ENCODE data around the gene MYO3B.

The MYO3B gene

GRCh38 chr2:170550501-170550900 lies 372.6 kb downstream of the MYO3B start:
- TF ChIP-seq POLR2AphosphoS5 (IDR thresholded peaks at IDR 0.05; ENCODE audit: low read depth, low read length) (no peak), REST (IDR thresholded peaks at IDR 0.05; ENCODE audit: insufficient read depth in 1 of 2, low read depth in 2 of 2, low read length in 2 of 2) (no peak)

- no peak for TF ChIP-seq TAF1 (IDR thresholded peaks at IDR 0.05; ENCODE audit: borderline replicate concordance, insufficient read depth, low read length)
- no peak for TF ChIP-seq POLR2AphosphoS5 (IDR thresholded peaks at IDR 0.05; ENCODE audit: low read depth, low read length)
- no peak for TF ChIP-seq FOXP2 (optimal IDR thresholded peaks at IDR 0.05; ENCODE audit: borderline replicate concordance, extremely low read depth, extremely low read length, insufficient read depth)
- TF ChIP-seq SIN3A (IDR thresholded peaks at IDR 0.05; ENCODE audit: borderline replicate concordance, insufficient read depth, low read length), result no peak
- TF ChIP-seq REST (IDR thresholded peaks at IDR 0.05; ENCODE audit: insufficient read depth in 1 of 2, low read depth in 2 of 2, low read length in 2 of 2), result no peak
These were observed 375.8 kb downstream of the MYO3B start for GRCh38 chr2:170553748-170554147.

- TF ChIP-seq REST (IDR thresholded peaks at IDR 0.05; ENCODE audit: insufficient read depth in 1 of 2, low read depth in 2 of 2, low read length in 2 of 2) (no peak), TAF1 (IDR thresholded peaks at IDR 0.05; ENCODE audit: borderline replicate concordance, insufficient read depth, low read length) (no peak), POLR2AphosphoS5 (IDR thresholded peaks at IDR 0.05; ENCODE audit: low read depth, low read length) (no peak), FOXP2 (optimal IDR thresholded peaks at IDR 0.05; ENCODE audit: borderline replicate concordance, extremely low read depth, extremely low read length, insufficient read depth) (no peak), SIN3A (IDR thresholded peaks at IDR 0.05; ENCODE audit: borderline replicate concordance, insufficient read depth, low read length) (no peak)
These were observed 376.5 kb downstream of the MYO3B start for GRCh38 chr2:170554278-170554955.

GRCh38 chr2:170562928-170563327 lies 385.0 kb downstream of the MYO3B start:
- no peak for TF ChIP-seq SIN3A (IDR thresholded peaks at IDR 0.05; ENCODE audit: borderline replicate concordance, insufficient read depth, low read length)
- TF ChIP-seq REST (IDR thresholded peaks at IDR 0.05; ENCODE audit: insufficient read depth in 1 of 2, low read depth in 2 of 2, low read length in 2 of 2), result no peak
- no peak for TF ChIP-seq TAF1 (IDR thresholded peaks at IDR 0.05; ENCODE audit: borderline replicate concordance, insufficient read depth, low read length)
- TF ChIP-seq FOXP2 (optimal IDR thresholded peaks at IDR 0.05; ENCODE audit: borderline replicate concordance, extremely low read depth, extremely low read length, insufficient read depth), result no peak
- no peak for TF ChIP-seq POLR2AphosphoS5 (IDR thresholded peaks at IDR 0.05; ENCODE audit: low read depth, low read length)

- TF ChIP-seq FOXP2 (optimal IDR thresholded peaks at IDR 0.05; ENCODE audit: borderline replicate concordance, extremely low read depth, extremely low read length, insufficient read depth), result no peak
- no peak for TF ChIP-seq REST (IDR thresholded peaks at IDR 0.05; ENCODE audit: insufficient read depth in 1 of 2, low read depth in 2 of 2, low read length in 2 of 2)
- TF ChIP-seq SIN3A (IDR thresholded peaks at IDR 0.05; ENCODE audit: borderline replicate concordance, insufficient read depth, low read length), result no peak
- TF ChIP-seq POLR2AphosphoS5 (IDR thresholded peaks at IDR 0.05; ENCODE audit: low read depth, low read length), result no peak
- no peak for TF ChIP-seq TAF1 (IDR thresholded peaks at IDR 0.05; ENCODE audit: borderline replicate concordance, insufficient read depth, low read length)
These were observed 385.5 kb downstream of the MYO3B start for GRCh38 chr2:170563401-170563800.
